GM12872 (cell line): ENCODE results near the gene RAB35.
A peak's percentile ranks its signal among the peaks of the same experiment; 100 is the strongest.

Experiments used
- TF ChIP-seq, protein P1 (sequence below): IDR thresholded peaks from 3 replicates; pipeline ENCODE4 v1.5.1; 2011; ENCODE audit warnings: low read depth, mild to moderate bottlenecking, low read length, moderate library complexity; ENCODE audit not compliant: insufficient read depth

The RAB35 gene

DNA sequence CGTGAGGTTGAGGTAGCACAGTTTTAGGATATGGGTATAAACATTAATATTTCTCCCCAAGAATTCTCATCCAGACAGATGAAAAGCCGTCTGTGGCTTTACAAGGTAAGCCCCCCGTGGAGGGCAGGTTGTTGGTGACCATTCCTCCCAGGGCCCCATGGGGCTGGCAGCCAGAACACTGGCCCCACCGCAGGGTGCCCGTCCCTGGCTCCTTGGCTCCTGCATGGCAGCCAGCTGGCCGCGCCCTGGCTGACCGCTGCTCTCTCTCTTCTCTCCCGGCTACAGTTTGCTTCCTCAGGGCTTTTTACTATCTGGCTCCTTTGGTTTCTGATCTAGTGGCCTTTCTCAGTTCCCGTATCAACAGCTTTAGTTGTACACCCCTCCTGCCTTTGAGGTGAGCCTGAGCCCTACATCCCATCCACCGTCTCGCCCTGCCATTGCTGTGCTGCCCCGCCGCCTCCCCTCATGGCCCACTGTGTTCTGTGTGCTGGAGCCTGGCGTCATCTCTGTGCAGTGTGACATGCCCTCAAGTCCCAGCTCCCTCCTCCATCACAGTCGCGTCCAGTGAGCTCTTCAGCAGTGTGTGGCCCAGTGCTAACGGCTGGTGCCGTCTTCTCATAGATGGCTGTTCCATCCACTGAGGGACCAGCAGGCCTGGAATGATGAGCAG, 25.8 kb downstream of the RAB35 start:
- TF ChIP-seq, protein P1, sequence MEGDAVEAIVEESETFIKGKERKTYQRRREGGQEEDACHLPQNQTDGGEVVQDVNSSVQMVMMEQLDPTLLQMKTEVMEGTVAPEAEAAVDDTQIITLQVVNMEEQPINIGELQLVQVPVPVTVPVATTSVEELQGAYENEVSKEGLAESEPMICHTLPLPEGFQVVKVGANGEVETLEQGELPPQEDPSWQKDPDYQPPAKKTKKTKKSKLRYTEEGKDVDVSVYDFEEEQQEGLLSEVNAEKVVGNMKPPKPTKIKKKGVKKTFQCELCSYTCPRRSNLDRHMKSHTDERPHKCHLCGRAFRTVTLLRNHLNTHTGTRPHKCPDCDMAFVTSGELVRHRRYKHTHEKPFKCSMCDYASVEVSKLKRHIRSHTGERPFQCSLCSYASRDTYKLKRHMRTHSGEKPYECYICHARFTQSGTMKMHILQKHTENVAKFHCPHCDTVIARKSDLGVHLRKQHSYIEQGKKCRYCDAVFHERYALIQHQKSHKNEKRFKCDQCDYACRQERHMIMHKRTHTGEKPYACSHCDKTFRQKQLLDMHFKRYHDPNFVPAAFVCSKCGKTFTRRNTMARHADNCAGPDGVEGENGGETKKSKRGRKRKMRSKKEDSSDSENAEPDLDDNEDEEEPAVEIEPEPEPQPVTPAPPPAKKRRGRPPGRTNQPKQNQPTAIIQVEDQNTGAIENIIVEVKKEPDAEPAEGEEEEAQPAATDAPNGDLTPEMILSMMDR, result no peak

DNA sequence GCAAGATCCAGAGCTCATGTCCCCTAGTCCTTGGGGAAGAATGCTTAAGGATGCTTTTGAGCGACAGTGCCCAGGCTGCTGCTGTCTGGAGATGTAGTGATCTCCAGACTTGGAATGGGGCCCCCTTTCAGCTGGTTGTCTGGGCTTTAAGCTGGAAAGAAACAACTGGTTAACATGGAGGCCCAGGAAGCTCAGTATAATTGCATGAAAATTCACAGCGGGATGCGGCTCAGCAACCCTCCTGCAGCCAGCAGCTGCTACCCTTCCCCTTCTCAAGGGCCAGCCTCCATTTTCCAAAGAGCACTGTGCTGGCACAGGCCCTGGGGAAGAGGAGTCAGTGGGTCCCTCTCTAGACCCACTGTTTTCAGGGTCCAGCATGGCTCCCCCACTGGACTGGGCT, 26.3 kb downstream of the RAB35 start:
- TF ChIP-seq, protein P1, result no peak

DNA sequence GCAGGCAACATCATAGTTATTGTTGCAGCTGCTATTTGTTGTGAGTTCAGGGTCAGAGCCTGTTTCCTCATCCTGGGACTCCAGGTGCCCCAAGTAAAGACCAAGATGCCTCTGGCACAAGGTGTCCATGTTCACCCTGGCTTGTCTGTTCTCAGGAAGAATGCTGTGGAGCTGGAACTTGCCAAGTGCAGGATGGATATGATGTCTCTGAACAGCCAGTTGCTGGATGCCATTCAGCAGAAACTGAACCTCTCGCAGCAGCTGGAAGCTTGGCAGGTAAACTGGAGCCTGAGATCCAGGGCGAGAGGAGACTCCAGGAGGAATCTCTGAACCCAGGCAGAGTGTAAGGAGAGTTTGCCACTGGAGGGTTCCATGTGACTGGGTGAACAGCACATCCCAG, 26.8 kb downstream of the RAB35 start:
- TF ChIP-seq, protein P1, result no peak

DNA sequence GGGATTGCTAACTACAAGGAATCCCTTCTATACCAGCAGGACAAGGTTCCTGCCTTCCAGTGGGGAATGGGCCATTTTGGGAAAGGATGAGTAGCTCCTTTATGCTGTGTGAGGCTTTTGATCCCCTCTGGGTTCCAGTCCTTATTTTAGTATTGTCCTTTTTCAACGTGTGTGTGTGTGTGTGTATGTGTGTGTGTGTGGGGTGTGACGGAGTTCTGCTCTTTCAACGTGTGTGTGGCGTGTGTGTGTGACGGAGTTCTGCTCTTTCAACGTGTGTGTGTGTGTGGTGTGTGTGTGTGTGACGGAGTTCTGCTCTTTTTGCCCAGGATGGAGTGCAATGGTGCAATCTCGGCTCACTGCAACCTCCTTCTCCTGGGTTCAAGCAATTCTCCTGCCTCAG, 27.4 kb downstream of the RAB35 start:
- TF ChIP-seq, protein P1, result no peak

DNA sequence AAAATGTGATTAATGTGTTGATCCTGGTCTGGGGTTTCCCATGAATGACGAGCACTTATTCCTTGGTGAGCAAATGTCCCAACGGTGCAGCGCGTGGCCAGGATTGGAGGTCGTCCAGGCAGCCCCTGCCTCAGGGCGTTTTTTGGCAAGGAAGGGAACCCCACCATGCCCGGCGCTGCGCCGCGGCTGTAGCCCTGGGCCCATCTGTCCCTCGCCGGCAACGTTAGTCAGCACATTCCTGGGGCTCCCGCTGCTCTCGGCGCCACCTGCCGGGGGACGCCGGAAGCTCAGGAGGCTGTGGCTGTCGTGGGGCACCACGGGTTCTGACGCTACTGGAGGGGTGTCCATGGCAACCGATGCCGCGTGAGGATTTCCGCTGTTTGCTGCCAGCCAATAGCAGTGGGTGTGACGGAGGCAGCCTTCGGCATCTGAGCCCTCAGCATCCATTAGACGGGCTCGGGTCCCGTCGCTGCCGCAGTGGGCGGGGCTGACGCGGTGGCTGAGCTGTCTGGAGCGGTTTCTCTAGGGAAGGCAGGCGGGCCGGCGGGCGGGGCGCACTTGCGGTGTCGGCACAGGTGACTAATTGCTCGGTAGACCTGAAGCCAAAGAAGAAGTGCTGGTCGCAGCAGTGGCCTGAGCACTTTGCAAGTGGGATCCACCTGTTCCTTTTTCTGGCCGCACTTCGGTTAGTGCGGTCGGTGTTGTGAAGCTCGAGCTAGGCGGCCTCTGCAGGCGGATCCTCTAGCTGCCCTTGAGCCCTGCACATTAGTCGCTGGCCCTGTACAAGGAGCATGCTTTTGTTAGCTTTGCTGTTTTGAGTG, 29.5 kb downstream of the RAB35 start:
- TF ChIP-seq, protein P1, result peak; percentile 98

DNA sequence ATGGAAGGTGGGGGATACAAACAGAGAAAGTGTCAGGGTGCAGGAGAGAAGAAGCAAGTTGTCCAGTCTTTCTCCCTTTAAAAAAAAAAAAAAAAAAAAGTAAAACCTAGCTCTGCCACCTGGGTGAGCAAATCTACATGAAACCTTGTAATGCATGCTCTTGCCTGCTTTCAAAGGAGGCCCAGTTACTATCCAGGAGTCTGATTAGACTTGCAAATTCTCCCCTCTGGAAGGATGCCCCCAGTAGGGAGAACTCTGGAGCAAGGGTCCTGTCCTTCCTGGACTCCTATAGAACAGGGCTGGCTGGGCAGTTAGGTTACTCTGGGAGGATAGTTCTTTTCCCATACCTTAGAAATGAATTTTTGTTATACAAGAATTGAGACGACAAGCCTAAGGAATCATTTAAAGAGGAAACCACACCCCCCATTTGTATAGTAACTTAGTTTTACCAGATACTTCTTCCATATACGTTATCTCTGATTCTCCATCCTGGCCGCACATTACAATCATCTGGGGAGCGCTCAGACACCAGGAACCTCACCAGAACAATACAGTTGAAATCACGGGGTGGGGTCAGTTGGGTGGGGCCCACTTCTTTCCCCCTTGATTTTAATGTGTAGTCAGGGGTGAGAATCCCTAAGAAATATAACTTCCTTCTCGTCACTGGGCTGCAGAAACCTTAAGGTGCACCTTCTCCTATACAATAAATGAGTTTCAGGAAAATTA, 30.5 kb downstream of the RAB35 start:
- TF ChIP-seq, protein P1, result no peak

DNA sequence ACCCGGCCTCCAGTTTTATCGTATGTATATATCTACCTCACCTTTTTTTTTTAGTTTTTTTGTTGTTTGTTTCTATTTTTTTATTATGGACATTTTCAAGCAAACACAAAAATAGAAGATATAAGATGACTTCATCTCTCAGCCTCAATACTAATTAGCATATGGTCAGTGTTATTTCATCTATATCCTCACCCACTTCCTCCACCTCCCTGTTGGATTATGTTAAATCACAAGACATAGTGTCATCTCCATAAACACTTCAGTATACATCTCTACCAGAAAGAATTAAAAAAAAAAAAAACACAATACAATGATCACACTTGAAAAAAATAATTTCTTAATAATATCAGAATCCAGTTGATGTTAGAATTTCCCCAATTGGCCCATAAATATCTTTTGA, 34.9 kb downstream of the RAB35 start:
- TF ChIP-seq, protein P1, result no peak
